CD4-positive, alpha-beta T cell (primary cell): ENCODE measurements around the gene ACAP1. TPM values are rescaled to one million over a fixed set of nuclear protein-coding genes. Genes with fewer than 3 reads are reported as not detected.
"Not testable (repeated sequence)": the region's sequence is repeated elsewhere in the genome, so short reads cannot be mapped to it uniquely, and the experiment has no call there.

Source experiments
- ATAC-seq: fragments of 200-7000 bp; cut with Tn5 transposase; one replicate; pipeline ENCODE4 v1.10.0; 2022; ENCODE audit warnings: mild to moderate bottlenecking; ENCODE audit not compliant: poor library complexity
- CTCF ChIA-PET: fragments of 350-600 bp; sonication (Branson Sonifier 250); formaldehyde crosslinking; loops from one replicate; lab custom pipeline; 2021; ENCODE audit warnings: antibody characterized with exemption, inconsistent platforms; lab: Charles Lee
- POLR2A ChIA-PET: fragments of 350-600 bp; sonication (Branson Sonifier 250); formaldehyde crosslinking; loops from one replicate; lab custom pipeline; 2021; ENCODE audit warnings: antibody characterized with exemption, inconsistent platforms; lab: Charles Lee
- DNase-seq, 14 experiments: peaks; one replicate each; pipeline ENCODE4 v3.0.0-alpha.2; 2013 to 2020; ENCODE audit warnings: mixed read lengths in 2 of 14
- H3K27ac ChIP-seq, 2 donors: one replicate each; pipeline versions ENCODE4 v1.5.1 to v1.7.0; 2013; ENCODE audit warnings: low read length in 2 of 2, low read depth in 1 of 2, mild to moderate bottlenecking in 1 of 2
- H3K27me3 ChIP-seq, 2 experiments: 1 replicate in 1 of 2; 2 replicates in 1 of 2; pipeline versions ENCODE4 v1.6.1 to v1.7.0; 2013; ENCODE audit warnings: low read length in 2 of 2, control low read depth in 1 of 2, mild to moderate bottlenecking in 1 of 2, moderate library complexity in 1 of 2; ENCODE audit not compliant: insufficient read depth in 2 of 2, control insufficient read depth in 1 of 2
- H3K36me3 ChIP-seq: one replicate; pipeline ENCODE4 v1.6.1; 2013; ENCODE audit warnings: low read length, control low read depth; ENCODE audit not compliant: insufficient read depth
- H3K4me1 ChIP-seq: one replicate; pipeline ENCODE4 v1.6.1; 2013; ENCODE audit warnings: low read length, control low read depth; ENCODE audit not compliant: insufficient read depth
- H3K4me3 ChIP-seq: one replicate; pipeline ENCODE4 v1.5.1; 2013; ENCODE audit warnings: mild to moderate bottlenecking, low read length, moderate library complexity
- H3K9me3 ChIP-seq, 2 experiments: 1 replicate in 1 of 2; 2 replicates in 1 of 2; pipeline versions ENCODE4 v1.6.1 to v1.7.0; 2013; ENCODE audit warnings: low read length in 2 of 2, mild to moderate bottlenecking in 2 of 2, control low read depth in 1 of 2, moderate library complexity in 1 of 2; ENCODE audit not compliant: control insufficient read depth in 1 of 2, insufficient read depth in 1 of 2
- H3K27ac Mint-ChIP-seq: one replicate; pipeline ENCODE4 v1.8.0; 2020; ENCODE audit warnings: mixed read lengths
- H3K27me3 Mint-ChIP-seq: one replicate; pipeline ENCODE4 v1.8.0; 2021; ENCODE audit warnings: mixed read lengths
- H3K36me3 Mint-ChIP-seq: one replicate; pipeline ENCODE4 v1.8.0; 2021; ENCODE audit warnings: low read depth, mixed read lengths
- H3K4me1 Mint-ChIP-seq: one replicate; pipeline ENCODE4 v1.8.0; 2021; ENCODE audit warnings: low read depth, mixed read lengths
- H3K4me3 Mint-ChIP-seq: one replicate; pipeline ENCODE4 v1.8.0; 2020; ENCODE audit warnings: mild to moderate bottlenecking, mixed read lengths
- H3K9me3 Mint-ChIP-seq: one replicate; pipeline ENCODE4 v1.8.0; 2020; ENCODE audit warnings: mixed read lengths
- CTCF ChIP-seq: fragments of 200-600 bp; IDR thresholded peaks from one replicate; pipeline ENCODE4 v1.8.0; 2022; ENCODE audit warnings: antibody characterized with exemption, mild to moderate bottlenecking
- intact Hi-C, 2 experiments: fragments of 100-400 bp; cut with DNase I in 1 of 2; cut with micrococcal nuclease in 1 of 2; formaldehyde crosslinking; loops; one replicate each; pipeline versions ENCODE4 v1.15.1 to v1.9.0; 2023 to 2025; cut with DNase I, micrococcal nuclease
- total RNA-seq, 174 experiments: library from RNA in 2 of 174; stranded (reverse) in 2 of 174; gene quantifications; one replicate each; pipeline ENCODE4 v1.2.3 and lab custom pipeline; 2021 to 2026

The ACAP1 gene
- total RNA-seq, 2 experiments from 2014 or later, result 565 to 575 TPM

DNA sequence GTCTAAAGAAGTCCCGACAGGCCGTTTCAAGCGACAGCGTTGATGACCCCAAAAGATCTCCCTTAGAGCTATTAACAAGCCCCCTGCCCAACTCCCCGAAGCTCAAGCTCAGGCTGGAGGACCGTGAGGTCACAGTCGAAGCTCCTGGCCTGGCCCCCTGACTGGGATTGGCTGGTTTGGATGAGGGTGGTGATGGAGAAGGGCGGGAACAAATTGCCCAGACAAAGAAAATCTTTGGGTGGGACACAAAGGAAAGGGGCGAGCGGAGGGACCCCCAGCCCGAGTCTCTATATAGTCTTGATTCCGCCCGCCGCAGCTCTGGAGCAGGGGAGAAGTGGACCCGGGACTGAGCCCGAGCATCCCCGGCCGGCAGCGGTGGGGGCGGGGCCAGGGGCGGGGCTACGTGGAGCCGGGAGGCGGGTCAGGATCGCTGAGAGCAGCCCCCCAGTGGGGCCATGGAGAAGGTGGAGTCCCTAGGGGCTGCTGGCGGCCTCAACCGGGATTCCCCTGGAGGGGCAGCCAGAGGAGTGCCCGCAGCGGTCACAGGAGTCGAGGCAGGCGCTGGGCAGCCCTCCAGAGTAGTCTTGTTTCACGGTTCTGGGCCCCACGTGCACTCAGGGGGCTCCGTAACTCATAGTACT lies 6.2 kb upstream of the ACAP1 start:
- Histone ChIP-seq H3K4me3 (peak overlapping the region; percentile 64), H3K27me3 (no peaks in the 10 kb centered on the region), H3K4me1 (peaks cover 60% of the 10 kb centered on the region), H3K36me3 (peaks cover 14% of the 10 kb centered on the region), H3K27ac (peak overlapping the region; percentile 80 to 92), H3K9me3 (no peaks in the 10 kb centered on the region)
- Mint-ChIP-seq H3K36me3 (peaks cover 20% of the 10 kb centered on the region), H3K4me1 (peaks cover 47% of the 10 kb centered on the region), H3K27ac (peak overlapping the region; percentile 88), H3K4me3 (peak overlapping the region; percentile 90), H3K27me3 (no peaks in the 10 kb centered on the region), H3K9me3 (no peaks in the 10 kb centered on the region)
- POLR2A ChIA-PET, result interaction anchor here (0.7 to 4.1 kb wide), 30 partner anchors 9 to 965 kb away, joined by 3 to 46 read pairs (median 5); partner anchors contain the start of genes ACADVL, DLG4, DVL2 and FXR2
- peak; percentile 53 to 90 (median 69) for DNase-seq
- TF ChIP-seq CTCF, result no peak
- intact Hi-C loops, result loop anchor here (2.0 to 10.0 kb wide), 3 partner anchors 15 to 525 kb away; partner anchors contain the start of genes CYB5D1 (in 1 of the 2), GPS2 (in 1 of the 2), NAA38 (in 1 of the 2) and TMEM88 (in 1 of the 2)
- ATAC-seq, result peak; percentile 72
- CTCF ChIA-PET, result interaction anchor here (0.7 to 1.6 kb wide), 9 partner anchors 20 to 284 kb away, joined by 3 to 8 read pairs (median 4); partner anchors contain the start of gene SLC2A4

DNA sequence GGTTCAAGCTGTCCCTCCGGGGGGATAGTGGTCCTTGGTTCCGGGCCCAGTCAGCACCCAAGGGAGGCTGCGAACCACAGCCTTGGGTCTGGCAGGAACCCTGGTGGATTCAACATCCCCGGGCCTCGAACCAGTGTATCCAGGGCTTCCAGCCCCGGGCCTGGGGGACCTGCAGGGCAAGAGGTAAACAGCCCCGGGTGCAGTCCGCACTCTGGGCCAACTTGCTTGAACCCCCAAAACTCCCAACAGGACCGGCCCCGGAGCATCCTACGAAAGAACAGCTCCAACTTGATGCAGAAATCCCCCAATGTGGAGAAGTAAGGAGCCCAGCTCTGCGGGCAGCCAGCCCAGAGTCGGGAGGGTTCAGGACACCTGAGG lies 5.7 kb upstream of the ACAP1 start:
- peak overlapping the region; percentile 88 for H3K27ac Mint-ChIP-seq
- H3K27me3 Mint-ChIP-seq, result no peaks in the 10 kb centered on the region
- no peak for TF ChIP-seq CTCF
- H3K27ac ChIP-seq, result peak overlapping the region; percentile 80 to 92
- CTCF ChIA-PET, result interaction anchor here (0.8 to 1.6 kb wide), 3 partner anchors 21 to 284 kb away, joined by 3 to 8 read pairs (median 3); no protein-coding TSS in a partner anchor
- H3K9me3 Mint-ChIP-seq, result no peaks in the 10 kb centered on the region
- H3K4me1 ChIP-seq, result peaks cover 66% of the 10 kb centered on the region
- no peaks in the 10 kb centered on the region for H3K27me3 ChIP-seq
- no peaks in the 10 kb centered on the region for H3K9me3 ChIP-seq
- H3K4me1 Mint-ChIP-seq, result peaks cover 52% of the 10 kb centered on the region
- H3K4me3 Mint-ChIP-seq, result peak overlapping the region; percentile 68
- H3K4me3 ChIP-seq, result peak overlapping the region; percentile 64
- DNase-seq (no peak), ATAC-seq (no peak)
- peaks cover 19% of the 10 kb centered on the region for H3K36me3 Mint-ChIP-seq
- POLR2A ChIA-PET, result interaction anchor here (0.9 to 4.1 kb wide), 12 partner anchors 14 to 356 kb away, joined by 3 to 46 read pairs (median 14); partner anchors contain the start of genes GPS2, POLR2A, SLC2A4 and TMEM102
- peaks cover 9% of the 10 kb centered on the region for H3K36me3 ChIP-seq
- intact Hi-C loops, result no loop called here

GRCh38 chr17:7332111-7332510 lies 4.2 kb upstream of the ACAP1 start:
- H3K4me1 ChIP-seq, result peaks cover 77% of the 10 kb centered on the region
- Mint-ChIP-seq H3K4me1 (peaks cover 60% of the 10 kb centered on the region), H3K27ac (peak overlapping the region; percentile 83), H3K36me3 (peaks cover 25% of the 10 kb centered on the region), H3K27me3 (no peaks in the 10 kb centered on the region), H3K4me3 (peak overlapping the region; percentile 80), H3K9me3 (no peaks in the 10 kb centered on the region)
- H3K9me3 ChIP-seq, result no peaks in the 10 kb centered on the region
- DNase-seq, result no peak
- H3K36me3 ChIP-seq, result no peaks in the 10 kb centered on the region
- H3K4me3 ChIP-seq, result no peak overlapping the region
- intact Hi-C loops, result no loop called here
- ATAC-seq, result no peak
- peak overlapping the region in 1 of 2 donors; percentile 36 for H3K27ac ChIP-seq
- no peaks in the 10 kb centered on the region for H3K27me3 ChIP-seq
- TF ChIP-seq CTCF, result no peak
- POLR2A ChIA-PET, result interaction anchor here (0.5 to 4.1 kb wide), 3 partner anchors 13 to 19 kb away, joined by 3 to 46 read pairs (median 3); partner anchors contain the start of gene GPS2
- CTCF ChIA-PET, result no interaction called here

DNA sequence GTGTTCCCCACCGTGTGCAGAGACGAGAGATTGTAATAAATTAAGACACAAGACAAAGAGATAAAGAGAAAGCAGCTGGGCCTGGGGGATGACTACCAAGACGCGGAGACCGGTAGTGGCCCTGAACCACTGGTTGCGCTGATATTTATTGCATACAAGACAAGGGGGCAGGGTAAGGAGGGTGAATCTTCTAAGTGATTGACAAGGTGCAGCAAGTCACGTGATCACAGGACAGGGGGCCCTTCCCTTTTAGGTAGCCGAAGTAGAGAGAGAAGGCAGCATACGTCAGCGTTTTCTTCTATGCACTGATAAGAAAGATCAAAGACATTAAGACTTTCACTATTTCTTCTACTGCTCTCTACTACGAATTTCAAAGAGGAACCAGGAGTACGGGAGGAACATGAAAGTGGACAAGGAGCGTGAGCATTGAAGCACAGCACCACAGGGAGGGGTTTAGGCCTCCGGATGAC lies 3.7 kb upstream of the ACAP1 start:
- DNase-seq, result peak in 6 of 14 experiments; percentile 27 to 75 (median 50)
- H3K4me3 Mint-ChIP-seq, result peak overlapping the region; percentile 80
- intact Hi-C loops, H3K27me3 Mint-ChIP-seq, H3K36me3 ChIP-seq, H3K9me3 ChIP-seq, H3K27me3 ChIP-seq, ATAC-seq, CTCF ChIA-PET, H3K9me3 Mint-ChIP-seq, H3K4me3 ChIP-seq: not testable (repeated sequence)
- H3K4me1 ChIP-seq, result peaks cover 81% of the 10 kb centered on the region
- POLR2A ChIA-PET, result interaction anchor here (0.5 to 0.6 kb wide), 2 partner anchors 13 to 19 kb away, joined by 3 read pairs; no protein-coding TSS in a partner anchor
- peak overlapping the region; percentile 83 for H3K27ac Mint-ChIP-seq
- H3K4me1 Mint-ChIP-seq, result peaks cover 64% of the 10 kb centered on the region
- peaks cover 30% of the 10 kb centered on the region for H3K36me3 Mint-ChIP-seq
- H3K27ac ChIP-seq, result peak overlapping the region in 1 of 2 donors; percentile 36
